HepG2 (cell line): ENCODE results near the gene MYL11. TPM values are rescaled to one million over a fixed set of nuclear protein-coding genes. Genes with fewer than 3 reads are reported as not detected.
A peak's percentile ranks its signal among the peaks of the same experiment; 100 is the strongest.

Source experiments
- ATAC-seq: fragments of 200-7000 bp; cut with Tn5 transposase; 3 replicates; pipeline ENCODE4 v1.9.1; 2020; ENCODE audit warnings: mild to moderate bottlenecking, moderate library complexity
- BruUV-seq: library from RNA; stranded (reverse); fragments of 400-500 nt; replicated peaks from 2 replicates; lab custom pipeline; 2021; lab: Mats Ljungman, UMichigan
- CTCF ChIA-PET: fragments of 300-600 bp; formaldehyde crosslinking; extraction: SDS; loops from one replicate; lab custom pipeline; 2021; ENCODE audit warnings: low total read pairs, inconsistent platforms, low intra/inter-chr PET ratio; lab: Yijun Ruan, JAX
- POLR2A ChIA-PET: fragments of 350-600 bp; sonication (Branson Sonifier 250); formaldehyde crosslinking; loops from one replicate; lab custom pipeline; 2020; ENCODE audit warnings: antibody characterized with exemption, inconsistent platforms; lab: Yijun Ruan, JAX
- DNase-seq: peaks from one replicate; pipeline ENCODE4 v3.0.0-alpha.2; 2015; ENCODE audit warnings: low spot score
- FAIRE-seq: peaks from 3 replicates; lab custom pipeline; 2011; peaks lifted over from hg19 to GRCh38; lab: Jason Lieb, UNC
- H2AFZ ChIP-seq: one replicate; pipeline ENCODE4 v1.6.1; 2011; ENCODE audit warnings: low read length, inconsistent platforms
- H3K27ac ChIP-seq: fragments of 300-600 bp; 3 replicates; pipeline ENCODE4 v1.8.0; 2011; ENCODE audit warnings: mixed run types, mild to moderate bottlenecking, mixed read lengths, low read length, inconsistent platforms; ENCODE audit not compliant: insufficient read depth; ENCODE audit errors: extremely low read length
- H3K27me3 ChIP-seq, 2 experiments: fragments of 200-600 bp in 1 of 2; 2 replicates in 1 of 2; 3 replicates in 1 of 2; pipeline versions ENCODE4 v1.6.0 to v1.8.0; 2011; ENCODE audit warnings: low read length in 2 of 2, mild to moderate bottlenecking in 2 of 2, moderate library complexity in 2 of 2, inconsistent platforms in 1 of 2; ENCODE audit not compliant: insufficient read depth in 2 of 2, control insufficient read depth in 1 of 2
- H3K36me3 ChIP-seq, 2 experiments: fragments of 200-600 bp in 1 of 2; replicated peaks in 1 of 2; 2 replicates in 1 of 2; 3 replicates in 1 of 2; pipeline versions ENCODE4 v1.5.1 to v1.8.0; 2011; ENCODE audit warnings: low read length in 2 of 2, inconsistent platforms in 1 of 2; ENCODE audit not compliant: insufficient read depth in 2 of 2, control insufficient read depth in 1 of 2
- H3K4me1 ChIP-seq: 2 replicates; pipeline ENCODE4 v1.5.1; 2012; ENCODE audit warnings: low read length, inconsistent platforms; ENCODE audit not compliant: insufficient read depth
- H3K4me2 ChIP-seq: 2 replicates; pipeline ENCODE4 v1.6.0; 2011; ENCODE audit warnings: low read depth, low read length, inconsistent platforms
- H3K4me3 ChIP-seq, 3 experiments: fragments of 200-600 bp in 1 of 3; sonication (generic), shearing (Covaris generic) in 1 of 3; replicated peaks in 1 of 3; 2 replicates each; pipeline ENCODE4 v1.5.1; 2011 to 2016; ENCODE audit warnings: low read length in 3 of 3, inconsistent platforms in 2 of 3, low read depth in 2 of 3, mild to moderate bottlenecking in 2 of 3, control low read depth in 1 of 3, mixed read lengths in 1 of 3; ENCODE audit not compliant: insufficient read depth in 1 of 3
- H3K79me2 ChIP-seq: one replicate; pipeline ENCODE4 v1.6.1; 2011; ENCODE audit warnings: low read length, inconsistent platforms; ENCODE audit not compliant: insufficient read depth
- H3K9ac ChIP-seq: 2 replicates; pipeline ENCODE4 v1.6.0; 2011; ENCODE audit warnings: mild to moderate bottlenecking, low read depth, low read length, inconsistent platforms; ENCODE audit not compliant: insufficient read depth
- H3K9me3 ChIP-seq: 2 replicates; pipeline ENCODE4 v1.5.1; 2012; ENCODE audit warnings: mild to moderate bottlenecking, low read length
- H4K20me1 ChIP-seq: 2 replicates; pipeline ENCODE4 v1.6.0; 2011; ENCODE audit warnings: inconsistent platforms, mild to moderate bottlenecking, low read length, moderate library complexity; ENCODE audit not compliant: insufficient read depth
- ARID4A ChIP-seq: sonication (generic); formaldehyde crosslinking; IDR thresholded peaks from 2 replicates; pipeline ENCODE4 v1.5.0; 2020; ENCODE audit warnings: mild to moderate bottlenecking, missing genetic modification reagents, borderline replicate concordance
- BATF2 ChIP-seq: sonication (generic); formaldehyde crosslinking; IDR thresholded peaks from 2 replicates; pipeline ENCODE4 v1.8.0; 2022; ENCODE audit warnings: mild to moderate bottlenecking, missing genetic modification reagents, moderate library complexity
- ETV6 ChIP-seq: sonication (generic); formaldehyde crosslinking; conservative IDR thresholded peaks from 2 replicates; pipeline ENCODE4 v1.4.0; 2020; ENCODE audit warnings: missing genetic modification reagents
- FOXM1 ChIP-seq: sonication (generic); formaldehyde crosslinking; IDR thresholded peaks from 2 replicates; pipeline ENCODE4 v1.5.0; 2020; ENCODE audit warnings: missing genetic modification reagents
- GTF2F1 ChIP-seq: fragments of 150-350 bp; IDR thresholded peaks from 2 replicates; pipeline ENCODE4 v1.6.1; 2014; ENCODE audit warnings: low read length
- GZF1 ChIP-seq: sonication (generic); formaldehyde crosslinking; IDR thresholded peaks from 2 replicates; pipeline ENCODE4 v1.5.1; 2020; ENCODE audit warnings: mild to moderate bottlenecking, missing genetic modification reagents
- MED1 ChIP-seq: sonication (generic); formaldehyde crosslinking; IDR thresholded peaks from 2 replicates; pipeline ENCODE4 v1.4.0; 2020; ENCODE audit warnings: missing genetic modification reagents
- MYC ChIP-seq: sonication (generic); formaldehyde crosslinking; IDR thresholded peaks from 2 replicates; pipeline ENCODE4 v1.9.0; 2021; ENCODE audit warnings: missing genetic modification reagents, borderline replicate concordance
- NBN ChIP-seq: fragments of 450-650 bp; conservative IDR thresholded peaks from 2 replicates; pipeline ENCODE4 v1.6.1; 2017
- NRL ChIP-seq: sonication (generic); formaldehyde crosslinking; IDR thresholded peaks from 2 replicates; pipeline ENCODE4 v1.5.0; 2020; ENCODE audit warnings: missing genetic modification reagents, mild to moderate bottlenecking, moderate library complexity, borderline replicate concordance
- ZFP90 ChIP-seq: sonication (generic); formaldehyde crosslinking; IDR thresholded peaks from 2 replicates; pipeline ENCODE4 v1.8.0; 2022; ENCODE audit warnings: missing genetic modification reagents, mild to moderate bottlenecking, inconsistent platforms, borderline replicate concordance
- ZMYM4 ChIP-seq: sonication (generic); formaldehyde crosslinking; IDR thresholded peaks from 2 replicates; pipeline ENCODE4 v1.8.1; 2023; ENCODE audit warnings: mild to moderate bottlenecking, missing genetic modification reagents
- ZNF749 ChIP-seq: sonication (generic); formaldehyde crosslinking; IDR thresholded peaks from 2 replicates; pipeline ENCODE4 v1.8.0; 2022; ENCODE audit warnings: mild to moderate bottlenecking, missing genetic modification reagents, moderate library complexity, borderline replicate concordance
- ZNF780A ChIP-seq: sonication (generic); formaldehyde crosslinking; IDR thresholded peaks from 2 replicates; pipeline ENCODE4 v1.8.0; 2022; ENCODE audit warnings: mild to moderate bottlenecking, missing genetic modification reagents, moderate library complexity
- ZNF784 ChIP-seq: sonication (generic); formaldehyde crosslinking; IDR thresholded peaks from 2 replicates; pipeline ENCODE4 v1.5.1; 2020; ENCODE audit warnings: missing genetic modification reagents, mild to moderate bottlenecking, borderline replicate concordance
- WGBS: methylation state at CpG from one replicate; pipeline ENCODE4 v1.1.6; 2017; ENCODE audit warnings: low lambda C conversion rate; 5-methylcytosine and 5-hydroxymethylcytosine counted together
- in situ Hi-C: cut with HindIII; loops from 2 replicates; pipeline ENCODE4 v1.10.0; 2017; ENCODE audit warnings: low pct_unique_long_range_greater_than_20kb; ENCODE audit not compliant: extremely low pct_ligation_motif_present
- intact Hi-C: fragments of 100-400 bp; cut with micrococcal nuclease; formaldehyde crosslinking; loops from one replicate; pipeline ENCODE4 v1.10.0; 2022; ENCODE audit not compliant: unreplicated experiment
- polyA plus RNA-seq, 8 experiments: library from polyadenylated mRNA; depleted of rRNA in 3 of 8; stranded (reverse) in 7 of 8; unstranded in 1 of 8; fragments of >200 nt; fragmentation: Illumina TruSeq in 4 of 8; extraction: Trizol in 4 of 8; gene quantifications; 2 replicates each; pipeline versions ENCODE4 v1.2.1 to v1.2.3, GENCODE V29; 2011 to 2016; ENCODE audit warnings: low read depth in 4 of 8, missing spikeins in 1 of 8, mixed read lengths in 1 of 8; ENCODE audit not compliant: insufficient read depth in 1 of 8
- total RNA-seq, 5 experiments: library from RNA; depleted of rRNA; stranded (reverse); fragments of >200 nt; fragmentation: Illumina TruSeq; extraction: Trizol; gene quantifications; 2 replicates each; pipeline ENCODE4 v1.2.3, GENCODE V29; 2016; ENCODE audit warnings: low read depth in 1 of 5

Gene MYL11
- total and polyA plus RNA-seq, 2 of the 13 experiments (the other 11 are each of a cell fraction or from before 2014, with no cell fraction given) = not detected

- intact Hi-C loops = loop anchor here (1.0 to 2.0 kb wide), 3 partner anchors 21 to 53 kb away; partner anchors contain the start of gene ZNF48
- in situ Hi-C loops = loop anchor here (10.0 kb wide), 1 partner anchor 259 kb away; the partner anchor contains the start of gene ZNF689
- Histone ChIP-seq H3K4me2 (peak within 1 kb of the TSS; percentile 96), H3K9me3 (no peaks in the 10 kb centered on the region), H4K20me1 (no peaks in the 10 kb centered on the region), H3K27ac (peak within 1 kb of the TSS; percentile 92), H3K36me3 (peaks cover 10 to 50% of the 10 kb centered on the region in 2 experiments), H2AFZ (peak within 1 kb of the TSS; percentile 42), H3K4me3 (peak within 1 kb of the TSS; percentile 85 to 94 (median 88)), H3K4me1 (peaks cover 58% of the 10 kb centered on the region), H3K9ac (peak within 1 kb of the TSS; percentile 84), H3K79me2 (peaks cover 23% of the 10 kb centered on the region), H3K27me3 (no peaks in the 10 kb centered on the region; a peak in 1 of 5 replicates)
- FAIRE-seq = peak; percentile 99
- ChIA-PET POLR2A (interaction anchor here (0.6 to 6.7 kb wide), 19 partner anchors 9 to 303 kb away, joined by 3 to 94 read pairs (median 5); partner anchors contain the start of genes ALDOA, DCTPP1, FBRS and TBC1D10B), CTCF (no interaction called here)
- WGBS = under 1% methylated on average over 40 of the region's 45 CpGs
- BruUV-seq = TSS peak; percentile 45
- DNase-seq = peak; percentile 100
- ATAC-seq = peak; percentile 82
- TF ChIP-seq MED1 (CRISPR knock-in tag) (peak; percentile 77), NBN (no peak), ETV6 (CRISPR knock-in tag) (peak; percentile 90; the same call in 1 of the 2 replicates), NRL (CRISPR knock-in tag) (peak; percentile 54; the same call in 1 of the 2 replicates), BATF2 (0 out of 2 replicates have a peak, but pooled peaks have one; percentile 76), ZNF749 (CRISPR knock-in tag) (peak; percentile 64), ZFP90 (CRISPR knock-in tag) (peak; percentile 97; the same call in 1 of the 2 replicates), GZF1 (no peak), ZMYM4 (CRISPR knock-in tag) (peak; percentile 75), ARID4A (CRISPR knock-in tag) (peak; percentile 96), GTF2F1 (no peak), FOXM1 (no peak; the same call in 1 of the 2 replicates), MYC (CRISPR knock-in tag) (peak; percentile 56; the same call in 1 of the 2 replicates), ZNF780A (CRISPR knock-in tag) (no peak), ZNF784 (CRISPR knock-in tag) (no peak)
Measured at GRCh38 chr16:30355144-30355953, 19.3 kb upstream of the MYL11 start, which contains the start of gene CD2BP2. Gene CD2BP2, minus strand, starts transcription at chr16:30355308. Its CDS starts 627 bp downstream, at chr16:30354681.
